LNCaP clone FGC (cell line): ENCODE measurements around the gene CDKN2D.
"Not testable (repeated sequence)": the region's sequence is repeated elsewhere in the genome, so short reads cannot be mapped to it uniquely, and the experiment has no call there.

Experiments used
- DNase-seq: peaks from one replicate; pipeline ENCODE4 v3.0.0-alpha.2; 2011; ENCODE audit warnings: low read depth
- H3K4me3 ChIP-seq: 2 replicates; pipeline ENCODE4 v1.5.1; 2011; ENCODE audit warnings: mild to moderate bottlenecking, low read depth, low read length, control low read depth
- CTCF ChIP-seq: IDR thresholded peaks from 2 replicates; pipeline ENCODE4 v1.5.1; 2012; ENCODE audit warnings: mild to moderate bottlenecking; ENCODE audit not compliant: control insufficient read depth, insufficient read depth; ENCODE audit errors: extremely low read depth

The CDKN2D gene

DNA sequence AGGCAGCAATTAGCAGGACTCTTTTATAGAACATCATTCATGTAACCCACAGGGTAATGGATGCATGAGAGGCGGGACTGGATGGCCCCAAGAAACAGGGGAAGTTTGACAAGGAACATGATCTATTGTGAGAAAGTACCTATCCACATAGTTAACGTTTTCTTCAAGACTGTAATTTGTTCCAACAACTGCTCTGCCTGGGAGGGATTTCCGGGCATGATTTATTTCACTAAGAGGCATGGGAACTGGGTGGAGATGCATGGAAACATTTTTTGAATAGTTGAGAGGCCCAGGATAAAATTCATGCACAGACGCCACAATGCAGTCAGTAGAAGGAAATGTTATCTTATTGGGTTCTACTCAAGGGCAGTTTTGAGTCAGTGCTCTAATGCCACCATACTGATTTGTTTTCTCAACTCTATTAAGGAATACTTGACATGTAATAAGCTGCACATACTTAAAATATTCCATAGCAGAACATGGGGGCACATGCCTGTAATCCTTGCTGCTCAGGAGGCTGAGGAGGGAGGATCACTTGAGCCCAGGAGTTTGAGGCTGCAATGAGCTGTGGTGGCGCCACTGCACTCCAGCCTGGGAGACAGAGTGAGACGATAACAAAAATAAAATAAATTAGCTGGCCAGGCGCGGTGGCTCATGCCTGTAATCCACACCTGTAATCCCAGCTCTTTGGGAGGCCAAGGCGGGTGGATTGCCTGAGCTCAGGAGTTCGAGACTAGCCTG lies 35.0 kb downstream of the CDKN2D start:
- no peak overlapping the region for H3K4me3 ChIP-seq
- no peak for TF ChIP-seq CTCF
- DNase-seq: no peak

DNA sequence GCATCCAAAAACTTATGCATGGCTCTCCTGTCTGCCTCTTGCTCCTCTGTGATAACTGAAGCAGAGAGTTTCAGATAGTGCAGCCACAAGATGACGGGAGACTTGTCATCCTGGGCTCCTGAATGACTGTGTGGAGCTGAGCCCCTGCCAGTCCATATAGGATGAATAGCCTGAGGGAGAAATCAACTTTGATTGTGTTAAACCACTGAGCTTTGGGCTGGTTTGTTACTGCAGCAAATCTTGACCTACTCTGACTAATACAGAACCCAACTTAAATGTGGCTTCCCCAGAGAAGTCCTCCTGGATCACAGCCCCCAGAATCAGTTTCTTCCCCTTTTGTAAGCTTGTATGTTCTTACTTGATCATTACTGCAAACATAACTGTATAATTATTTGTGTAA lies 36.3 kb downstream of the CDKN2D start:
- TF ChIP-seq CTCF: no peak
- no peak overlapping the region for H3K4me3 ChIP-seq
- DNase-seq: no peak

DNA sequence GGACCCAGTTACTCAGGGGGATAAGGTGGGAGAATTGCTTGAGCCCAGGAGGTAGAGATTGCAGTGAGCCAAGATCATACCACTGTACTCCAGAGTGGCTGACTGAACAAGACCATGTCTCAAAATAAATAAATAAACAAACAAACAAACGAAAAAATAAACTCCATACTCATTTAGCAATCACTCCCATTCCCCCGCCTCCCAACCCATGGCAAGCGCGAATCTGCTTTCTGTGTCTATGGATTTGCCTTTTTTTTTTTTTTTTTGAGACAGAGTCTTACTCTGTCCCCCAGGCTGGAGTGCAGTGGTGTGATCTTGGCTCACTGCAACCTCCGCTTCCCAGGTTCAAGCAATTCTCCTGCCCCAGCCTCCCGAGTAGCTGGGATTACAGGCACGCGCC lies 41.9 kb downstream of the CDKN2D start:
- H3K4me3 ChIP-seq, DNase-seq: not testable (repeated sequence)

- H3K4me3 ChIP-seq: no peak overlapping the region
- no peak for TF ChIP-seq CTCF
- no peak for DNase-seq
Measured at GRCh38 chr19:10525636-10526035, 43.1 kb downstream of the CDKN2D start.

DNA sequence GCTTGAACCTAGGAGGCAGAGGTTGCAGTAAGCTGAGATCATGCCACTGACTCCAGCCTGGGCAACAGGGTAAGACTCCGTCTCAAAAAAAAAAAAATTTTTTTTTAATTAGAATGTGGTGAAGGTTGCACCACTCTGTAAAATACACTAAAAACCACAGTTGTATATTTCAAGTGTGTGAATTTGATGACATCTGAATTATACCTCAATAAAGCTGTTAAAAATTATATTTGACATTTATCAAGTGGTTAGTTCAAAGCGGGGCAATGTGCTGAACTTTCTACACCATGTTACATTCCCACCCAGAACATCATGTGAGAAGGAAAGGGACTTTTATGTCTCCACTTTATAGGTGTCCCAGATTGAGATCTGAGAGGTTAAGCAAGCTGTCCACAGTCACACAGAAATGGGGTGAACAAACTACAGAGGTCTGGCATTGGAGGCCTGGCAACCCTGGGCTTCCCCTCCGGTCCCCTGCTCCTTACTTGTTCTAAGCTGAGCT lies 45.6 kb downstream of the CDKN2D start:
- no peak for DNase-seq
- H3K4me3 ChIP-seq: no peak overlapping the region
- no peak for TF ChIP-seq CTCF

- no peak overlapping the region for H3K4me3 ChIP-seq
- TF ChIP-seq CTCF: no peak
- DNase-seq: no peak
Measured at GRCh38 chr19:10521461-10522171, 47.2 kb downstream of the CDKN2D start.

GRCh38 chr19:10520652-10521318 lies 48.0 kb downstream of the CDKN2D start:
- TF ChIP-seq CTCF: no peak
- DNase-seq: no peak
- no peak overlapping the region for H3K4me3 ChIP-seq
